HEK293T (cell line): ENCODE measurements around the gene PDSS2.

Source experiments
- ARNT ChIP-seq: fragments of 450-650 bp; IDR thresholded peaks from 2 replicates; pipeline ENCODE4 v1.6.1; 2017; ENCODE audit warnings: mild to moderate bottlenecking
- BHLHE40 ChIP-seq: fragments of 450-650 bp; IDR thresholded peaks from 2 replicates; pipeline ENCODE4 v1.6.1; 2016; ENCODE audit warnings: mild to moderate bottlenecking, moderate library complexity, borderline replicate concordance
- CTBP1 ChIP-seq: fragments of 450-650 bp; IDR thresholded peaks from 2 replicates; pipeline ENCODE4 v1.6.1; 2016; ENCODE audit warnings: borderline replicate concordance
- ELF4 ChIP-seq: fragments of 450-650 bp; IDR thresholded peaks from 2 replicates; pipeline ENCODE4 v1.6.1; 2017; ENCODE audit warnings: antibody characterized with exemption
- FOXA1 ChIP-seq: fragments of 450-650 bp; IDR thresholded peaks from 2 replicates; pipeline ENCODE4 v1.6.1; 2016; ENCODE audit warnings: mild to moderate bottlenecking
- FOXK2 ChIP-seq: fragments of 450-650 bp; IDR thresholded peaks from 2 replicates; pipeline ENCODE4 v1.6.1; 2016; ENCODE audit warnings: mild to moderate bottlenecking
- FOXM1 ChIP-seq: fragments of 450-650 bp; IDR thresholded peaks from 2 replicates; pipeline ENCODE4 v1.6.1; 2017; ENCODE audit warnings: mild to moderate bottlenecking, borderline replicate concordance
- HDGF ChIP-seq: fragments of 450-650 bp; IDR thresholded peaks from 2 replicates; pipeline ENCODE4 v1.6.1; 2017; ENCODE audit warnings: antibody characterized with exemption, borderline replicate concordance
- L3MBTL2 ChIP-seq: fragments of 450-650 bp; conservative IDR thresholded peaks from 2 replicates; pipeline ENCODE4 v1.6.1; 2016; ENCODE audit warnings: mild to moderate bottlenecking
- LEF1 ChIP-seq: fragments of 450-650 bp; IDR thresholded peaks from 2 replicates; pipeline ENCODE4 v1.6.1; 2017; ENCODE audit warnings: mild to moderate bottlenecking, borderline replicate concordance
- NFRKB ChIP-seq: fragments of 450-650 bp; IDR thresholded peaks from 2 replicates; pipeline ENCODE4 v1.6.1; 2016; ENCODE audit warnings: mild to moderate bottlenecking, moderate library complexity
- PKNOX1 ChIP-seq: fragments of 450-650 bp; IDR thresholded peaks from 2 replicates; pipeline ENCODE4 v1.6.1; 2016
- SP1 ChIP-seq: fragments of 450-650 bp; IDR thresholded peaks from 2 replicates; pipeline ENCODE4 v1.6.1; 2017
- TARDBP ChIP-seq: fragments of 450-650 bp; IDR thresholded peaks from 2 replicates; pipeline ENCODE4 v1.6.1; 2016

GRCh38 chr6:107488174-107488874, 29.0 kb upstream of the PDSS2 start:
- TF ChIP-seq FOXA1: no peak
- no peak for TF ChIP-seq FOXK2
- no peak for TF ChIP-seq ELF4
- TF ChIP-seq SP1: no peak
- TF ChIP-seq BHLHE40: no peak
- no peak for TF ChIP-seq HDGF
- no peak for TF ChIP-seq PKNOX1
- no peak for TF ChIP-seq LEF1
- TF ChIP-seq FOXM1: no peak
- no peak for TF ChIP-seq TARDBP
- TF ChIP-seq ARNT: no peak
- no peak for TF ChIP-seq CTBP1
- no peak for TF ChIP-seq NFRKB
- no peak for TF ChIP-seq L3MBTL2
